Amygdala (tissue), 56 donors: Measurements from ENCODE around the gene CHML.
A peak's percentile ranks its signal among the peaks of the same experiment; 100 is the strongest.
"Not testable (repeated sequence)": the region's sequence is repeated elsewhere in the genome, so short reads cannot be mapped to it uniquely, and the experiment has no call there.

Source experiments
- DNase-seq, 56 donors: peaks; one replicate each; lab custom pipeline; 2025; lab: John Stamatoyannopoulos, UW

Gene CHML

GRCh38 chr1:241640149-241640866 is at the start of gene CHML, which contains the start of gene OPN3:
TSS of gene CHML (minus strand) at chr1:241640369. CDS start at chr1:241635766, 4,603 bp downstream.
TSS of gene OPN3 (minus strand) at chr1:241640369. CDS start at chr1:241640254, 115 bp downstream.
- DNase-seq, result peak; percentile 5 to 96 (median 86)

GRCh38 chr1:241688940-241689368 is 48.8 kb upstream of the CHML start:
- no peak for DNase-seq

GRCh38 chr1:241684108-241684507 is 43.9 kb upstream of the CHML start:
- no peak for DNase-seq

GRCh38 chr1:241682921-241683320 is 42.8 kb upstream of the CHML start:
- no peak for DNase-seq

- not testable (repeated sequence) for DNase-seq
These were observed 41.8 kb upstream of the CHML start for GRCh38 chr1:241681861-241682448.

- no peak for DNase-seq
These were observed 39.8 kb upstream of the CHML start for GRCh38 chr1:241679961-241680360.

- DNase-seq, result no peak
These were observed 39.2 kb upstream of the CHML start for GRCh38 chr1:241679404-241679803.

- no peak for DNase-seq
These were observed 38.4 kb upstream of the CHML start for GRCh38 chr1:241678536-241678935.

GRCh38 chr1:241677201-241677600 is 37.0 kb upstream of the CHML start:
- DNase-seq, result no peak

GRCh38 chr1:241675983-241676382 is 35.8 kb upstream of the CHML start:
- no peak for DNase-seq

- DNase-seq, result no peak
These were observed 34.7 kb upstream of the CHML start for GRCh38 chr1:241674805-241675384.

- DNase-seq, result no peak
These were observed 32.1 kb upstream of the CHML start for GRCh38 chr1:241672301-241672700.

GRCh38 chr1:241666419-241666818 is 26.2 kb upstream of the CHML start:
- no peak for DNase-seq

- no peak for DNase-seq
These were observed 20.3 kb upstream of the CHML start for GRCh38 chr1:241660424-241660972.

- DNase-seq, result not testable (repeated sequence)
These were observed 18.8 kb upstream of the CHML start for GRCh38 chr1:241659016-241659415.

- DNase-seq, result no peak
These were observed 18.1 kb upstream of the CHML start for GRCh38 chr1:241658081-241658793.

- no peak for DNase-seq
These were observed 14.5 kb upstream of the CHML start for GRCh38 chr1:241654641-241655040.

GRCh38 chr1:241654019-241654418 is 13.8 kb upstream of the CHML start:
- no peak for DNase-seq

GRCh38 chr1:241652012-241652411 is 11.8 kb upstream of the CHML start, which contains the start of gene WDR64:
TSS of gene WDR64 (plus strand) at chr1:241652281. CDS start at chr1:241652485, 204 bp downstream.
- no peak for DNase-seq

GRCh38 chr1:241648159-241648558 is 8.0 kb upstream of the CHML start:
- no peak for DNase-seq

- no peak for DNase-seq
These were observed 7.5 kb upstream of the CHML start for GRCh38 chr1:241647658-241648057.
